Body of pancreas (tissue), 4 donors: ENCODE data around the gene PAN2.

ENCODE experiments used
- CTCF ChIP-seq, 7 experiments: fragments of 450-650 bp in 4 of 7; fragments of 200-600 bp in 3 of 7; sonication (generic) in 3 of 7; IDR thresholded peaks; one replicate each; pipeline ENCODE4 v1.5.1; 2016 to 2019; ENCODE audit warnings: antibody characterized with exemption in 7 of 7
- POLR2A ChIP-seq, 3 donors: fragments of 450-650 bp; IDR thresholded peaks; one replicate each; pipeline ENCODE4 v1.6.1; 2016; ENCODE audit warnings: antibody characterized with exemption in 3 of 3, mild to moderate bottlenecking in 2 of 3

- TF ChIP-seq CTCF (IDR thresholded peaks at IDR 0.05) (no peak), POLR2A (IDR thresholded peaks at IDR 0.05) (no peak)
Measured at GRCh38 chr12:56321027-56321426, 12.8 kb downstream of the PAN2 start.
